Measurements from ENCODE around the gene SYTL5.

SYTL5 gene

GRCh38 chrX:38108364-38108763 is 102.0 kb downstream of the SYTL5 start:
- no peak for DNase-seq (ENCODE audit: extremely low read depth, low read depth)
- TF ChIP-seq, protein P1, sequence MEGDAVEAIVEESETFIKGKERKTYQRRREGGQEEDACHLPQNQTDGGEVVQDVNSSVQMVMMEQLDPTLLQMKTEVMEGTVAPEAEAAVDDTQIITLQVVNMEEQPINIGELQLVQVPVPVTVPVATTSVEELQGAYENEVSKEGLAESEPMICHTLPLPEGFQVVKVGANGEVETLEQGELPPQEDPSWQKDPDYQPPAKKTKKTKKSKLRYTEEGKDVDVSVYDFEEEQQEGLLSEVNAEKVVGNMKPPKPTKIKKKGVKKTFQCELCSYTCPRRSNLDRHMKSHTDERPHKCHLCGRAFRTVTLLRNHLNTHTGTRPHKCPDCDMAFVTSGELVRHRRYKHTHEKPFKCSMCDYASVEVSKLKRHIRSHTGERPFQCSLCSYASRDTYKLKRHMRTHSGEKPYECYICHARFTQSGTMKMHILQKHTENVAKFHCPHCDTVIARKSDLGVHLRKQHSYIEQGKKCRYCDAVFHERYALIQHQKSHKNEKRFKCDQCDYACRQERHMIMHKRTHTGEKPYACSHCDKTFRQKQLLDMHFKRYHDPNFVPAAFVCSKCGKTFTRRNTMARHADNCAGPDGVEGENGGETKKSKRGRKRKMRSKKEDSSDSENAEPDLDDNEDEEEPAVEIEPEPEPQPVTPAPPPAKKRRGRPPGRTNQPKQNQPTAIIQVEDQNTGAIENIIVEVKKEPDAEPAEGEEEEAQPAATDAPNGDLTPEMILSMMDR (IDR thresholded peaks at IDR 0.05; ENCODE audit: low read depth, low read length, missing control alignments) = no peak
- no peak overlapping the region for H3K4me3 ChIP-seq (replicated peaks; ENCODE audit: low read depth, low read length)

DNA sequence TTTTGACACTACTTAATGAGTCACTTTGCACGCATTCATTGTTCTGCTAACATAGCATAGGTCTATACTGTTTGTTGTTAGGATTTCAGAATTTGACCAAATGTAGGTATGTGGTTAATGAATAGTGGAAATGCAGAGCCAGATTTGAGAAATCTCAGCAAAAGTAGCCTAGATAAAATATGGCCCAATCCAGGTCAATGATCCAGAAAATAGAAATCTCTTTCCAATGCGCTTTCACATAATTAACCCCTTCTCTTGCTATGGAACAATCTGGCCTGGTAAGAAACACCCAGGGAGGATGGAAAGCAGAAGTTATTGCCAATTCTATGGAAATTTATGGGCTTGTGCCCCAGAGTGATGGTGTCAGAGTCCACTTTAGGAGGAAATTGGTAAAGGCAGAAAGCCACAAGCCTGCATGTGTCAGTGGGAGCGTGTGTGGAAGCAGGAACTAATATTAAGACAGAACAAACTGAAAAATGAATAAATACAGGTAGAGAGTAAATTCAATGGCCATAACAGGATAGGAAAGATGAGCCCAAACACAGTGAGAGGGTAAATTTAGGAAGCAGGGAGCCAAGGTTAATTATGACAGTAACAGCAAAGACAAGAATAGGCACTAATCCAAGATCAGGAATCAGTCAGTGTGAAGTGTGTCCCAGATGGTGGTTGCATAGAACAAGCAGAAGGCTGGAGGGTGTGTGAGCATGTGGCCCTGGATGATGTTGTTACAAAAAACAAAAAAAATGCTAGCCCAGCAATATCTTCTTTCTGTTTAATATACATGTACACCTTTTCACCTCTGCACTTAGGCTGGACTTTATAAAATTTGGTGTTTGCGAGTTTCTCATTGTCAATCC is 102.9 kb downstream of the SYTL5 start:
- H3K4me3 ChIP-seq (replicated peaks; ENCODE audit: low read depth, low read length) = no peak overlapping the region
- TF ChIP-seq, protein P1 (IDR thresholded peaks at IDR 0.05; ENCODE audit: low read depth, low read length, missing control alignments) = no peak
- DNase-seq (ENCODE audit: extremely low read depth, low read depth) = no peak

DNA sequence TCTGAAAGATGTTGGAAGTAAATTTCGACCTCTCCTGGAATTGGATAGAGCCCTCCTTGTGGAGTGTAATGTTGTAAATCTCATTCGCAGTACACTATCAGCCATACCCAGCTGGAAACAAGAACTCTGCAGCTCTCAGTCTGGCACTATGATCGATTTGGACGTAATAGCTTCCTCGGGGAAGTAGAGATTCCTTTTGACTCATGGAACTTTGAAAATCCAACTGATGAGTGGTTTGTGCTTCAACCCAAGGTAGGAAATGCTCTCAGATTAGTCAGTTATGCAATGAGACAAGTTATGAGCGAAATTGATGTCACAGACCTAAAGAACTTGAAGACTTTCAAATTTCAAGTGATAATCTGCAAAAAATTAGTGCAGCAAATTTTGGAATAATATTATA is 103.9 kb downstream of the SYTL5 start:
- no peak for DNase-seq (ENCODE audit: extremely low read depth, low read depth)
- TF ChIP-seq, protein P1 (IDR thresholded peaks at IDR 0.05; ENCODE audit: low read depth, low read length, missing control alignments) = no peak
- no peak overlapping the region for H3K4me3 ChIP-seq (replicated peaks; ENCODE audit: low read depth, low read length)

DNA sequence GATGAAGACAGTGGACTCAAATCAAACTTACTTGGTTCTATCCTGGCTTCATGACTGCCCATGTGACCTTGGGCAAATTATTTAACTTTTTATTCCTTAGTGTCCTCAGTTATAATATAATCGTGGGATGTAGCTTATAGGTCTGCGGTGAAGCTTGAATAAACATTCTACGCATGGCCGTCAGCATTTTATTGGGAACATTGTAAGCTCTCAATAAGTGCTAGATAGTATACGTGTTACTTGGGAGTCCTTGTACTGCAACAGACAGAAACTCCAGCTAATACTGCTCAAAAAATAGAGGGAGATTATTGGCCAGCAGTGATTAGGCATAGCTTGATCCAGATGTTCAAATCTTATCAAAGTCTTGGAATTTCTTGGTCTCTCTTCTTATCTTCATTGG is 104.8 kb downstream of the SYTL5 start:
- DNase-seq (ENCODE audit: extremely low read depth, low read depth) = no peak
- TF ChIP-seq, protein P1 (IDR thresholded peaks at IDR 0.05; ENCODE audit: low read depth, low read length, missing control alignments) = no peak
- no peak overlapping the region for H3K4me3 ChIP-seq (replicated peaks; ENCODE audit: low read depth, low read length)

- TF ChIP-seq, protein P1 (IDR thresholded peaks at IDR 0.05; ENCODE audit: low read depth, low read length, missing control alignments) = no peak
- no peak for DNase-seq (ENCODE audit: extremely low read depth, low read depth)
- H3K4me3 ChIP-seq (replicated peaks; ENCODE audit: low read depth, low read length) = no peak overlapping the region
Observed at GRCh38 chrX:38112566-38112965, 106.2 kb downstream of the SYTL5 start.

GRCh38 chrX:38116706-38117105 is 110.4 kb downstream of the SYTL5 start:
- no peak for DNase-seq (ENCODE audit: extremely low read depth, low read depth)
- no peak overlapping the region for H3K4me3 ChIP-seq (replicated peaks; ENCODE audit: low read depth, low read length)
- TF ChIP-seq, protein P1 (IDR thresholded peaks at IDR 0.05; ENCODE audit: low read depth, low read length, missing control alignments) = no peak

All from HFF-Myc (cell line).